CD4-positive, alpha-beta T cell treated with Interferon gamma for 1 hour (primary cell): ENCODE measurements around the gene SMOC2.
"Not testable (repeated sequence)": the region's sequence is repeated elsewhere in the genome, so short reads cannot be mapped to it uniquely, and the experiment has no call there.

Experiments used
- DNase-seq: peaks from one replicate; pipeline ENCODE4 v3.0.0-alpha.2; 2020

The SMOC2 gene

DNA sequence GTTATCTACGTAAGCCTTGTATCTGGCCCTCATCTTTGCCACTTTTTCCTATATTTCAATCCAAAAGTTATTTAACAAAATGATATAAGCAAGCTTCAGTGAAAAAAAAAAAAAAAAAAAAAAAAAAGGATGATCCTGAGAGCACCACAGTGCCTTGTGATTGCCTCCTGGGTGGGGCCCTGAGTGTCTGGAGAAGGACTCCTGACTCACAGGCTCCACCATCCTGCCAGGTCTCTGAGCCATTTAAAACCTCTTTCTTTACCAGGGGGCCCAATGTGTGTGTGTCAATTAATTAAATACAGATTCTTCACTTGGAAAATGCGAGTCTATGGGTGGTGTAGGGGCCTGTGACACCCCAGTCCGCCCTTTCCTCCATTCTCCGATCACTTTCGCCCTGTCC lies 105.2 kb downstream of the SMOC2 start:
- DNase-seq, result no peak

DNA sequence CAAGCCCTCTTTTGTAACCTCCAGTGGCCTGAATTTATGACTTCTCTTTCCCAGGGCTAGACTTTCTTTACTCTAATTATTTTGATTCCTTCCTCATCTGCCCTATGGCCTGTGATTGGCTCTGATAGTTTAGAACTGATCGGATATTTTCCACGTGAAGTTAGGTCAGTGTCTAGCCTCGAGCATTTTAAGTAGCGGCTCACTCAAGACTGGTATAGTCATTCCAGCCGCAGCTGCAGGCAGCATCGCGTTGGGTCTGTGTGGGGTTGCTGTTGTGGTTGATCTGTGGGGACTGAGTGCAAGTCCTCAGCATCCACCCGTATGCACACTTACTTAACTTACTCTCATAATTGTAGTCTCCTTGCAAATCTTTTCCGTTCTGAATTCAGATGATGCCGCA lies 105.7 kb downstream of the SMOC2 start:
- DNase-seq, result no peak

DNA sequence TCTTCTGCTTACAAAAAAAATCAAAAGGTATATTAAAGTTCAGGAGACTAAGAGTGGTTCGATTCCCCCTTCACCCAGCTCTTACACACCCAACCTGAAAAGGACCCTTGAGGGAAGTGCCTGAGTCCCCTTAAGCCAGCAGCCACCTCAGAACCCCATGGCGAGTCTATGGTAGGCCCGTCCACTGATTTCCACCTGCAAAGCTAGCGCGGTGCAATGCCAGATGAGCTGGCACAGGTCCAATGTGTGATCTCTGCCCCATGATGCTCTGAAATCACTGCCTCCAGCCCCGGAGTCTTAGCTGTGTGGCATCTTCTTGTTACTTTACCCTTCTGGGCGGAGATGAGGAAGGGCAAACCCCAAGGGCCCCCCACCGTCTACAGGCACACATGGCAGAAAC lies 109.3 kb downstream of the SMOC2 start:
- no peak for DNase-seq

DNA sequence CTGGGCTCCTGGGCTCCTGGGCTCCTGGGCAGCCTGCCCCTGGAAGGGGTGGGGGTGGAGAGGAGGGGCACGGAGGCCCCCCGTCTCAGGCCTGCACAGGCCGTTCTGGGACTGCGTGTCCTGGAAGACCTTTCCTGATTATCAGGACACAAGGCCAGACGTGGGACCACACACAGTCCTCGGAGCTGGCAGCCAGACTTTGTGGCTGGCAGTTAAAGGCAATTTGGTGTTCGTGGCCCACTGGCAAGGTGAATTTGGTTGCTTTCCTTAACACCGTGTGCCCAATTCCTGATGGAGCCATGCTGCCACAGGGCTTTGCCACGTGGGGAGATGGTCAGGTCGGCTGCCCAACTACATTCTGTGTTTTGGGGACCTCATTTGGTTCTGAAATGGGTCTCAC lies 113.5 kb downstream of the SMOC2 start:
- DNase-seq, result no peak

DNA sequence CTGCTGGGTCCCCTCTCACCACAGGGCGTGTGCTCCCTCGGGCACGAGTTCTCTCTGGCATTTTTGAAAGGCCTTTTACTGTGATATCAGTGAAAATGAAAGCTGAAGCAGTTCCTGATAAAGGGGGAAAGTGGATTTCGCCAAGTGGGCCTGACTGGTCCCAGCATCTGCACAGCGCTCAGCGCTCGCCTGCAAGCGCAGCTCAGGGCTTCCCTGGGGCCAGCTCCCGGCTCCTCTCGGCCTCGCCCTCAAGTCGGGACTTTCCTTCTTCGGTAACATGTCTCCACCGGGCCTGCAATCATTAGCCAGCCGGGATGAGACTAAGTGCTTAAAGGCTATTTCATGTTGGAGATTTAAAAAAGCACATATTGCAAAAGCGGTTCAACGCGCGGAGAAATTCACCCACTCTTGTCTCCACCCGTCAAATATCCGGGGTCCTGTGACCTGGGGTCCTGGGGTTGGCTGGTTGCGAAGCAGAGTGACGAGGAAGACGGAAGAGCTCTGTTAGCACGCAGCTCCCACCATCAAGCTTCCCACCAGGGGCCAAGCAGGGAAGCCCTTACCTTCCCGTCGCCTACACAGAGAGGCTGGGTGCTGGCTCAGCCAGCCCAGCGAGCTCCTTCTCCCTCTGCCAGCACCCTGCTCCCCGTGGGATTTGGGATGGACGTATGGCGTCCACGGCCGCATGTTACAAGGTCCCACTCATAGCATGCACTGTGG lies 114.1 kb downstream of the SMOC2 start:
- no peak for DNase-seq

DNA sequence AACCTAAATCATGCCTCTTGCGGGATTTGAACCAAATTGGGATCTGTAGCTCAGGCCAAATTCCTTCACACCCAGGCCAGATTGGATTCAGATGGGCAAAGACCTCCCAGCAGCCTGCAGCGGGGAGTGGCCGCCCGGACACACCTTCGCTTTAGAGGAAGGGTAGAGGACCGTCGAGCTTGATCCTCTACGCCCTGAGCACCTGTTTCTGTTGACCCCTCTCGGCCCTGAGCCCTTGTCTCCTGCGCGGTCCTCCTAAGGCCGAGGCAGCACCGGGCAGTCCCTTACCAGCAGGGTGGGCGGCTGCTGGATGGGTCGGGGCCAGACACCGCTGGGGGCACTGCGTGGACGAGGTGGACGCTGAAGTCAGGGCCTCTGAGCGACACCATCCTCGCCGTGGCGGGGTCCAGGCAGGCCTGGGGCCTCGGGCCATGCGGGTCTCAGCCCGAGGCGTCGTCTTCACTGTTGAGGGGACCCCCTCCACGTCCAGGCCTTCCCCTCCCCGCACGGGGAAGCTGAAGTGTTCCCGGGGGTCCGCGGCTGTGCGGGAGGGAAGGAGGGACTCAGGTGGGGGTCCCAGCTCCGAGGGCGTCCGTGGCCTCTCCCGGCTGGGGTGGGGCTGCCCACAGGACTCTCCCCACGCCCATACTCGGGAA lies 114.8 kb downstream of the SMOC2 start:
- no peak for DNase-seq

DNA sequence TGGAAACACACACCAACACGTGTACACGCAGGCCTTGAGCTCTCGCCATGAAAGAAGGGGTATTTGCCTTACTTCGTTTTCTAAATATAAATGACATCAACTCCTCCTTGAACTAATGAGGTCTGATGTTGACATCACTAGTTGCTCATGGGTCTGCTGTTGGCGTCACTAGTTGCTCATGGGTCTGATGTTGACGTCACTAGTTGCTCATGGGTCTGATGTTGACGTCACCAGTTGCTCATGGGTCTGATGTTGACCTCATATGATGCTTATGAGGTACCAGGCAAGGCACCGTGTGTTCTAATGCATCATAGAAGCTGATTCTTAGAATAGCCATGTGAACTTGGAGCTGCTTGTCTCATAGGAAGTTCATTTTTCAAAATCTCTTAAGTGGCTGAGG lies 116.5 kb downstream of the SMOC2 start:
- no peak for DNase-seq

DNA sequence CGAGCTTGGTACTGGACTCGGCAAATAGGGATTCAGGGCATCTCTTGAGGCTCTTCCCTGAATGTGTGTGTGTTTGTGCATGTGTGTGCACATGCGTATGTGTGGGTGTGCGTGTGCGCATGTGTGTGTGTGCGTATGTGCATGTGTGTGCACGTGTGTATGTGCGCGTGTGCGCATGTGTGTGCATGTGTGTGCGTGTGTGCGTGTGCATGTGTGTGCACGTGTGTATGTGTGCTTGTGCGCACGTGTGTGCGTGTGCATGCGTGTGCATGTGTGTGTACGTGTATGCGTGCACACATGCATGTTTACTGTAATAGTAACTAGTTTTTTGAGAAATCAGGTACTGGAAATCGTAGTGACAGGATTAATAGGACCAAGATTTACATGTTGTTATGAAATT lies 117.7 kb downstream of the SMOC2 start:
- no peak for DNase-seq

DNA sequence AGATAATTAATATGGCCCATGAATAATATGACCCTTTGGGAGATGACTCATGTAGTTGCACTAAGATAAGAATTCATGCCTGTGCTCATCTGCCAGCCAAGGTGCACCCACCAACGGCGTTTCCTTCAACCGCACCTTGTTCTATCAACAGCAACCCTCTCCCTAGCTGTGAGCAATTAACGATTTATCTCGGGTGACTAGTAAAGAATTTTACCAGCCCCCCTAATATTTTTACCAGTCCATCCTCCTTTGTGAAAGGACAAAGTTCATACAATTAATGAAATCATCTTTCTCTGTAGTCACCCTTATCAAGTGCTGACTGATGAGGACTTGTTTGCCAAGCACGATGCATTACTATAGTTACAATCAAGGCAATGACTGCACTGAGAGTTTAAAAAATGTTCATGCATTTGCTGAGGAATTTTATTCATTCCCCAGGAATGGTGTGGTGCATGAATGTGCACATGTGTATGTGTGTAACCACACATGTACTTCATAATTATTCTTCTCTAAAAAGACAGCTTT lies 118.7 kb downstream of the SMOC2 start:
- no peak for DNase-seq

DNA sequence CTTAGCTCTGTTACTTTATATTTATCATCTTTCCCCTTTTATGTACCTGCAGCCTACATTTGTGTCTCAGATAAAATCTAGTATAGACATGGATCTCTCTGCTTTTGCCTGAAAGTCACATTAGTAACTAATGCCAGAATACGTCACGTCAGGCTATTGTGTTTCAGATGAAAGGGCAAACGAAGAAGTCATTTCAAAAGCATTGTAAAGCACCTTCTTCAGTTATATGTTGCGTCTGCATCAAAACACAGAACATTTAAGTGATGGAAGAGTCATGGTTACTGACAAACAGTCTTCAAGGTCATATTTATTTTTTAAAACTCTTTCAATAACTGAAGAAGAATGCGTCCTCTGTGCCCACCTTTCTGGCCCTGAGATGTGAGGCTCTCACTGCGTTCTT lies 119.1 kb downstream of the SMOC2 start:
- DNase-seq, result no peak

DNA sequence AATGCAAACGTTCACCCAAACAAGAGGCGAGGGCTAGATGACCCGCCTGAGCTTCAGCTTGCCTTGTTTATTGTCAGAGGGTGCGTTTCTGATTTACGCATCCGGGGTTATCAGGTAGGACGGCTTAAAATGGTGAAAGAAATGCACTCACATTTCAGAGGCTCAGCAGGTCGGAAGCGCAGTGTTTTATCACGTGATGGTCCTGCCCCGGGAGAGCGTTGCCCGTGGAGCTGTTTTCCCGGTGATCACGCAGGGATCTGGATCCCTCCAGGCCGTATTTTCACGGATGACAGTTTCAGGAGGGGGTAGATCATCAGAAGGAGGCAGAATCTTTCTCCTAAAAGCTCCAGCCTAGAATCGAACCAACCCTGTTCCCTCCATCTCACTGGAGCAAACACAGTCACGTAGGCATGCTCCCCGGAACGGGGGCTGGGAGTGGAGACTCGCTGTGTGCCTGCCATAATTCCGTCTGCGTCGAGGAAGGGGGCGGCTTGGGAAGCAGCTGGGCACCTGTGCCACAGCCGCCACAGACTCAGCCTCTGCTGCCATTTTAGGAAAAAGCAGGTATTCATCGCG lies 121.7 kb downstream of the SMOC2 start:
- no peak for DNase-seq

DNA sequence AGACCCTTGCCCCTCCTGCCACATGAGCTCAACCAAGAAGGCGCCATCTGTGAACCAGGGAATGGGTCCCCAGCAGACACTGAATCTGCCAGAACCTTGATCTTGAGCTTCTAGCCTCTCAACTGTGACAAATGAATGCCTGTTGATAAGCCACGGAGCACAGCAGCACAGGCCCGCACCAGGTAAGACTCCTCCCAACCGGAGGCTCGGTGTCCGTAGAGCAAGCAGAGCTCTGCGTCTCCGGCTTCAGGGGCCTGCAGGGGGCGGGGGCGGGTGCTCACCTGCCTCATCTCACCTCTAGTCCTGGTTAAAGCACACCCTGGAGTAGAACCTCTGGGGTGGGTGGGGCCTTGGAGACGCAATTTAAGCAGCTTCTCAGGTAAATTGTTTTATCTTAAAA lies 122.7 kb downstream of the SMOC2 start:
- DNase-seq, result no peak

DNA sequence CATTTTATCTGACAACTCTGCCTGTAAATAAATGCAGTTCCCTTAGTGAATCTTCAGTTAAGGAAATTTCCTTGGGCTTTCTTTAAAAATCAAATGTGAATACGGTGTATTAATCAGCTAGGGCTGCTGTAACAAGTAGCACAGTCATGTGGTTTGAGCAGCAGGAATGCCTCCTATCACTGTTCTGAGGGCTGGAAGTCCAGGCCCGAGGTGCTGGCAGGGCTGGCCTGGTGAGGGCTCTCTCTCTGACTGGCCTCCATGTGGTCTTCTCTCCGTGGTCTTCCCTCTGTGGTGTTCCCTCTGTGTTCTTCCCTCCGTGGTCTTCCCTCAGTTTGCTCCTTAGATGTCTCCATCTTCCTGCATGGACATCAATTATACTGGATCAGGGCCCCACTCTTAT lies 124.1 kb downstream of the SMOC2 start:
- DNase-seq, result no peak

DNA sequence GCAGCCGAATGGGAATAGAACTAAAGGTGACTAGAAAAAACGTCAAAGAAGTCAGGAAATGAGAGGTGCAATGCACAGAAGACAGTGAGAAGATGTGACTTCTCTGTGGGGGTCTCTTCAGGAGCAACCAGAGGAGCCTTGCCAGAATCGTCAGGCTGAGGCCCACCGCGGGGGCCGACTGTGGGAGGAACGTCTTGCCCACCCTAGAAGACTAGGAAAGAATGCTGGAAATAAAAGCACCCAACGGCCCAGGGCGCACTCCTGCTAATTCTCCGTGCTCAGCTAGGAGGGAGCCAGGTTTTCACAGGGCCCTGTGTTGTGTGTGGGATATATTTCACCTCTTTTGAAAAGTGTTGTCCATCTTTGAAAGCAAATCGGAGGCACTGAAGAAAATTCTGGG lies 129.2 kb downstream of the SMOC2 start:
- no peak for DNase-seq

DNA sequence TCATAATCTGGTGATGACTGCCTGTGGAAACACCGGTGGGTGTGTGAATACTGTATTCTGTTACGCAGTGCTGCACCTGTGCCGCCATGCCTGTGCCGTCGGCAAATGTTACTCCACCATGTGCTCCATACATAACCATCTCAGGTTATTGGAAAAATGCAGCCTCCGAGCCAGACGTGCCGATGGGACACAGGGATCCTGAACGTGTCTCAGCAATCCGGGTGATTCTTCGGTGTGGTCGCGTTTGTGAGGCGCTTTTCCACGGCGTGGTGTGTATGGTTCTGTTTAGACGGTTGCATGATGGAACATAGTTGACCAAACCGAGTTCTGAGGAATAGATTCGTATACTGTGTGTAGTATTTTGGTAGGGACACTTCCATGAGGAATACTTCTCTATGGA lies 130.3 kb downstream of the SMOC2 start:
- no peak for DNase-seq

DNA sequence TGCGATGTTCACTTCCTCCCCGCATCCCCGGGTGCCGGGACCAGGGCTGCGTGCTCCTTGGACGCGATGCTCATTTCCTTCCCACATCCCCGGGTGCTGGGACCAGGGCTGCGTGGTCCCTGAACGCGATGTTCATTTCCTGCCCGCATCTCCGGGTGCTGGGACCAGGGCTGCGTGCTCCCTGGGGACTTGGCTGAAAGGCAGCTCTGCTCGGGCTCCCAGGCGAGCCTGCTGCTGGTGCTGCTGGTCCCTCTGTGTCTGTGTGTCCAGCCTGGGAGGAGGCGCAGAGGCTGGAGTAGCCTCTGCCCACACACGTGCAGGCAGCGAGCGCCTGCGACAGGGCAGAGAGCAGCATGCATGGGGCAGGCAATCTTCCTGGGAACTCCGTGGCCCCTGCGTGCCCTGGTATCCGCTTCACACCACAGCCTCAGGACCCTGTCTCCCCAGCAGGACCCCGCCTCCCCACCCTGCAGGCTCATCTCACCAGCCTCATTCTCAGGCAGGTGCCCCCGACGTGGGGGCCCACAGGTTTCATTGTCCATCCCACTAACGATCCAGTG lies 132.4 kb downstream of the SMOC2 start:
- not testable (repeated sequence) for DNase-seq

DNA sequence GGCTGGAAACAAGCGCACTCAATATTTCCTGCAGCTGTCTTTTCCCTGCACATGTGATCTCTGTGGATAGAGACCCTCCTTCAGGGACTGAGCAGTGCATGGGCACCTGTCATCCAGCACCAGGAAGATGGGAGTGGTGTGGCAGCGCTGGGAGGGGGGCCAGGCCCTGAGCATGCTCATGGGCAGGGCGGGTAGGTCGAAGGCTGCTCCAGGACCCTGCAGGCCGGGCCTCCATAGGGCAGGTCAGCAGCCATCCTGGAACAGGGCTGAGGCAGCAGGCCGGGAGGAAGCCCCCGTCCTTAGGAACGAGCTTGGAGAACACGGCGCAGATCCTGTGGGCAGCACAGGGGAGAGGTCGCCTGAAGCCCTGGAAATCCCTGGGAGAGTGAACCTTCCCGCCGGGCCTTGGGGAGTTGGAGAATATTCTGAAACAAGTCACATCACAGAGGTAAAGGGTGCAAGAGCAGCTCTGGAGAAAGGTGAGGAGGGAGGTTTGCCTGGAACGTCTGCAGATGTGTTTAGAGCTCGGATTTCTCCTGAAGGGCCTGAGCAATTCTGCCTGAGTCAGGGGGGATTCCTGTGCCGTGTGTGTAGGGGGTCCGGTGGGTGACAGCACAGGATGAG lies 133.2 kb downstream of the SMOC2 start:
- no peak for DNase-seq

DNA sequence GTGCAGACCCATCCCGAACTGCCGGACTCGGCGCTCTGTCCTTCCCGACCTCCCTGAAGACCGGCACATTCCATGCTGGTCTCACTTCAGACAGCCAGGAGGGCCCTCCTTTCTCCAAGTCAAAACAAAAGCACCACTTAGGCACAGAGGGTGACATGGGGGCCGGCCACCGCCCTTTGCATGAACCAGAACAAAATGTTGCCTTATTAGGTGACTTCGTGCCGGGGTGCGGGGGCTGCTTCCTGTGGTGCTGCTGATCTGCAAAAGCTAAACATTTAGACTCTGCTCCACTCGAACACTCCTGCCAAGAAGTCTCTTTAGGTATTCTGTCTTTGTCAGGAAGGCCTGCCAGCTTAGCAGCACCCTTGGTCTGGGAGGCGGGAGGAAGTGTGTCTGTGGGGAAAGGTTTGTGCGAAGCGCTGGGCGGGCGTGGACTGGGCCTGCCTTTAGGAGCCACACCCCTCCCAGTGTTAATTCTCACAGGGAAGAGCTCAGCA lies 133.8 kb downstream of the SMOC2 start:
- no peak for DNase-seq

DNA sequence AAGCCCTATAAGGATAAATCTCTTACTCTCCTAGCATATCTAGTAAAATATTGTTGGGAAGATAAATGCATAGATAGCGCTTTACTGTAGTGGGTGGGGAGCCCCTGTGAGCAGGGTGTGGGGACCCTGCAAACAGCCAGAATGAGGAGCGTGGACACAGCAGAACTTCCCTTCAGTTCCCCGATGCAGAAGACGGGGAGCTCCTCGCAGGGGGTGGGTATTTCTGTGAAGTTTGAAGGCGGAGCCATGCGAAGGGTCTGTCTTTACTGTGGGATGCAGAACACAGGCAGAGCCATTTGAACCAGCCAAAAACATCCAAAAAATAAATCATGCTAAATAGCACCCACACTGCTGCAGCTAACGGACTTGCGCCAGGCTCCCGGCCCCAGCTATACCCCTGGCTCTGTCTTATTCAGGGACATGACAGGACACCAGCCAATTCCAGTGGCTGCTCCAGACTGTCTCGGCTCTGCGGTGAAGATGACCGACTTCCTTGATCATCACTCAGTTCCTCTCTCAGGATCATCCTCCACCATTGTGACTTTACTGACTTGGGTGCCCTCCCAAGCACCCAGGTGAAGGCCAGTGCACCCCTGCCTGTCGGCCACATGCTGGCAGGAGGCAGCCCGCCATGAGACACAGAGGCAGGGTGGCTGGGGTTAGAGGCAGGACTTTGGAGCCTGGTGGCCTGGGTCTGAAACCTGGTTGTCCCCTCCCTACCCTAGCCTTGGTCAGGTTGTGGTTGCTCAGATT lies 134.5 kb downstream of the SMOC2 start:
- DNase-seq, result no peak

DNA sequence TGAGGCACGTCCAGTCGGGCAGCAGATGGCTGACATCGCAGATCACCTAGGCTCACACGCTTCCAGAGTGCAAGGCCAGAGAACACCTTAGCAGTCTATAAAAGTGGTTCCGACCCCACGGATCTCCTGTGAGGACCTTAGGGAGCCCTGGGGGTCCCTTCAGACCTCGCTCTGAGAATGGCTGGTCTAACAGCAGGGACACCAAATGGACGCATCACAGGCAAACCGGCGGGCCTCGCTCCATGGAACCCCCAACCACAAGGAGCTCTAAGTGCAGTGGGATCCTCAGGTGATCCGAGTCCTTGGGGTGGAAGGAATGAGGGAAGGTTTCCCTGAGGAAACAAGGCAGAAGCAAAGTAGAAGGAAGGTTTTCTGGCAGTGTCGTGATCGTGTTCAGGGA lies 135.4 kb downstream of the SMOC2 start:
- DNase-seq, result no peak

DNA sequence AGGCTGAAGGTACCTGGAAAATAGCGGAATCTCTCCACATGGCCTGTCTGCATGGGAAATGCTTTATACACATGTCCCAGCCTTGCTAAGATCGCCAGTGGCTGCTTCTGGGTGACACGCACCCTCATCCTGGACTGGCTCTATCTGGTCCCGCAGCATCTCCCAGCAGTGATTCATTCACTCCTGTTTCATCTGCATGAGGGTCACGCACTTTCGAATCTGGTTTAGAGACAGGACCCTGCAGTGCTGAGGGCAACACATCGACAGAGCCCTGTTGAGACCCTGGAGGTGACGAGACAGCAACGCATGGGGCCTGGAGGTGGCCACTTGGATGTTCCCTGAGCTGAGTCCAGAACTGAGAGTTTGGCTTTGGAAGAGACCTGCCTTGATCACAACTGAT lies 136.5 kb downstream of the SMOC2 start:
- DNase-seq, result no peak

DNA sequence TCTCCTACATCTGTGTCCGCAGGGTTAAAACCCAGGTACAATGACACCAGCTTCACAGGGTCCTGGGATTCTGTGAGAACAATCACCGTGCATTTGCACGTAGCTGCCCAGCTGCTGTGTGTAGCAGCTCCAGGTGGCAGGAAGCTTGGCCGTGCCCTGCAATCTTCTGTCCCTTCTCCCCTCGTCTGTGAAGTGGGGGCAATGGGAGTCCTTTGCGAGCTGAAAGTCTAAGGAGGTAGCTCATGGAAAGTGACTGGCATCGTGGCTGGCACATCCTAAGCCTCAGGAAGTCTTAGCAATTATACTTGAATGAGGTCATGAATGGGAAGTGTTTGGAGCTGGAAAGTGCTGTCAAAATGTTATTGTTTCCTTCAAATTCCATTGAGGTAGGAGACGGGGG lies 137.1 kb downstream of the SMOC2 start:
- no peak for DNase-seq

DNA sequence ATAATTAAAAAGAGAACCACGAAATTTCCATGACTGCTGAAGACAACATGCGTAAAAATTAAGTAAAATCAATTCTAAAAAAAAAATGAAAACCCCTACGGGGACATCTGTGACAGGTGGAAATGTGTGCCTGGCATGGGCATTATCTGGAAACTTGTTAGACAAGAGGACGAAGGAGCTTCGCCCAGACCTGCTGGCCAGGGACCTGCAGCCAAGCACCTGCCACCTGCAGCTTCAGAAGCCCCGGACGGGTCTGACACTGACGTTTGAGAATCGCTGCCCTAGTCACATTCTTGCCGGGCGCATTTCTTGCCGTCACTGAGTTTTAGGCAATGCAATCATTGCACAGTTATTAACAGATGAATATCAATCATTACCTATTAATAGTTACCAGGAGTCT lies 140.3 kb downstream of the SMOC2 start:
- DNase-seq, result no peak
